ENCODE measurements around the gene TBL3. TPM values are rescaled to one million over a fixed set of nuclear protein-coding genes. Genes with fewer than 3 reads are reported as not detected.

The TBL3 gene
- total and polyA plus RNA-seq, 2 donors (not counting 1 experiment from before 2014, with no cell fraction given): 31.9 to 52.2 TPM

GRCh38 chr16:1923299-1924034 is 48.4 kb upstream of the TBL3 start:
- intact Hi-C loops (cut with micrococcal nuclease): no loop called here
- Histone ChIP-seq H4K20me1 (ENCODE audit: control insufficient read depth, insufficient read depth, low read length, poor library complexity, severe bottlenecking) (no peaks in the 10 kb centered on the region), H3K9ac (ENCODE audit: low read length) (no peak overlapping the region), H2AFZ (ENCODE audit: insufficient read depth, low read depth, low read length, poor library complexity, severe bottlenecking) (no peak overlapping the region), H3K27ac (ENCODE audit: low read length in 2 of 2) (no peak overlapping the region), H3K4me1 (ENCODE audit: control insufficient read depth in 2 of 2, insufficient read depth in 2 of 2, low read length in 2 of 2) (peaks cover 4 to 5% of the 10 kb centered on the region in 2 donors), H3K4me3 (ENCODE audit: control extremely low read depth in 1 of 5, extremely low read depth in 1 of 5, insufficient read depth in 1 of 5, low read depth in 2 of 5, low read length in 4 of 5) (no peak overlapping the region), H3K79me2 (ENCODE audit: control insufficient read depth, insufficient read depth, low read length) (no peaks in the 10 kb centered on the region), H3K27me3 (replicated peaks in 1 of 4; ENCODE audit: control extremely low read depth in 1 of 4, control insufficient read depth in 3 of 4, insufficient read depth in 4 of 4, low read length in 3 of 4) (peaks cover 0 to 61% (median 19%) of the 10 kb centered on the region in 4 experiments), H3K9me3 (ENCODE audit: control extremely low read depth in 1 of 3, control insufficient read depth in 2 of 3, insufficient read depth in 1 of 3, low read length in 2 of 3) (peaks cover 0 to 6% (median 0%) of the 10 kb centered on the region in 3 donors), H3K4me2 (replicated peaks; ENCODE audit: low read depth, low read length, poor library complexity, severe bottlenecking) (no peak overlapping the region), H3K36me3 (replicated peaks in 1 of 2; ENCODE audit: control extremely low read depth in 1 of 2, control insufficient read depth in 1 of 2, extremely low read depth in 1 of 2, insufficient read depth in 2 of 2, low read length in 1 of 2) (no peaks in the 10 kb centered on the region)
- no peak for ATAC-seq (ENCODE audit: low read depth)
- Mint-ChIP-seq H3K4me3 (no peak overlapping the region), H3K4me1 (peaks cover 6% of the 10 kb centered on the region), H3K27me3 (peaks cover 32% of the 10 kb centered on the region), H3K9me3 (ENCODE audit: insufficient read depth) (no peaks in the 10 kb centered on the region), H3K27ac (no peak overlapping the region)
- ChIA-PET CTCF (interaction anchor here (1.2 kb wide), 1 partner anchor 9 kb away, joined by 3 read pairs; no protein-coding TSS in a partner anchor), POLR2A (no interaction called here)
- 6% methylated on average over 15 of the region's 24 CpGs for WGBS (ENCODE audit: insufficient coverage)
- no peak for DNase-seq
- TF ChIP-seq, protein P1, sequence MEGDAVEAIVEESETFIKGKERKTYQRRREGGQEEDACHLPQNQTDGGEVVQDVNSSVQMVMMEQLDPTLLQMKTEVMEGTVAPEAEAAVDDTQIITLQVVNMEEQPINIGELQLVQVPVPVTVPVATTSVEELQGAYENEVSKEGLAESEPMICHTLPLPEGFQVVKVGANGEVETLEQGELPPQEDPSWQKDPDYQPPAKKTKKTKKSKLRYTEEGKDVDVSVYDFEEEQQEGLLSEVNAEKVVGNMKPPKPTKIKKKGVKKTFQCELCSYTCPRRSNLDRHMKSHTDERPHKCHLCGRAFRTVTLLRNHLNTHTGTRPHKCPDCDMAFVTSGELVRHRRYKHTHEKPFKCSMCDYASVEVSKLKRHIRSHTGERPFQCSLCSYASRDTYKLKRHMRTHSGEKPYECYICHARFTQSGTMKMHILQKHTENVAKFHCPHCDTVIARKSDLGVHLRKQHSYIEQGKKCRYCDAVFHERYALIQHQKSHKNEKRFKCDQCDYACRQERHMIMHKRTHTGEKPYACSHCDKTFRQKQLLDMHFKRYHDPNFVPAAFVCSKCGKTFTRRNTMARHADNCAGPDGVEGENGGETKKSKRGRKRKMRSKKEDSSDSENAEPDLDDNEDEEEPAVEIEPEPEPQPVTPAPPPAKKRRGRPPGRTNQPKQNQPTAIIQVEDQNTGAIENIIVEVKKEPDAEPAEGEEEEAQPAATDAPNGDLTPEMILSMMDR (IDR thresholded peaks at IDR 0.05): no peak
- TF ChIP-seq EZH2 (IDR thresholded peaks at IDR 0.05; ENCODE audit: borderline replicate concordance, insufficient read depth, low read depth, low read length, poor library complexity, severe bottlenecking): no peak

- Histone ChIP-seq H3K9me3 (ENCODE audit: control extremely low read depth in 1 of 3, control insufficient read depth in 2 of 3, insufficient read depth in 1 of 3, low read length in 2 of 3) (peaks cover 0 to 6% (median 0%) of the 10 kb centered on the region in 3 donors), H3K79me2 (ENCODE audit: control insufficient read depth, insufficient read depth, low read length) (no peaks in the 10 kb centered on the region), H3K4me3 (ENCODE audit: control extremely low read depth in 1 of 5, extremely low read depth in 1 of 5, insufficient read depth in 1 of 5, low read depth in 2 of 5, low read length in 4 of 5) (no peak overlapping the region), H3K27ac (ENCODE audit: low read length in 2 of 2) (no peak overlapping the region), H3K36me3 (replicated peaks in 1 of 2; ENCODE audit: control extremely low read depth in 1 of 2, control insufficient read depth in 1 of 2, extremely low read depth in 1 of 2, insufficient read depth in 2 of 2, low read length in 1 of 2) (no peaks in the 10 kb centered on the region), H3K4me2 (replicated peaks; ENCODE audit: low read depth, low read length, poor library complexity, severe bottlenecking) (no peak overlapping the region), H3K9ac (ENCODE audit: low read length) (no peak overlapping the region), H3K4me1 (ENCODE audit: control insufficient read depth in 2 of 2, insufficient read depth in 2 of 2, low read length in 2 of 2) (peaks cover 5 to 6% of the 10 kb centered on the region in 2 donors), H4K20me1 (ENCODE audit: control insufficient read depth, insufficient read depth, low read length, poor library complexity, severe bottlenecking) (no peaks in the 10 kb centered on the region), H3K27me3 (replicated peaks in 1 of 4; ENCODE audit: control extremely low read depth in 1 of 4, control insufficient read depth in 3 of 4, insufficient read depth in 4 of 4, low read length in 3 of 4) (peaks cover 0 to 55% (median 18%) of the 10 kb centered on the region in 4 experiments), H2AFZ (ENCODE audit: insufficient read depth, low read depth, low read length, poor library complexity, severe bottlenecking) (no peak overlapping the region)
- no peak for ATAC-seq (ENCODE audit: low read depth)
- peaks cover 32% of the 10 kb centered on the region for H3K27me3 Mint-ChIP-seq
- no peak for DNase-seq
- TF ChIP-seq, protein P1 (IDR thresholded peaks at IDR 0.05): no peak
- no peak for TF ChIP-seq EZH2 (IDR thresholded peaks at IDR 0.05; ENCODE audit: borderline replicate concordance, insufficient read depth, low read depth, low read length, poor library complexity, severe bottlenecking)
- no peak overlapping the region for H3K4me3 Mint-ChIP-seq
- H3K27ac Mint-ChIP-seq: no peak overlapping the region
- ChIA-PET POLR2A (no interaction called here), CTCF (interaction anchor here (0.6 to 1.2 kb wide), 2 partner anchors 8 to 356 kb away, joined by 3 to 4 read pairs; no protein-coding TSS in a partner anchor)
- peaks cover 7% of the 10 kb centered on the region for H3K4me1 Mint-ChIP-seq
- no peaks in the 10 kb centered on the region for H3K9me3 Mint-ChIP-seq (ENCODE audit: insufficient read depth)
- 78% methylated on average over 3 of the region's 5 CpGs for WGBS (ENCODE audit: insufficient coverage)
- intact Hi-C loops (cut with micrococcal nuclease): no loop called here
These were observed 47.8 kb upstream of the TBL3 start for GRCh38 chr16:1924095-1924494.
